ENCODE data around the gene RBCK1.

The RBCK1 gene

GRCh38 chr20:396252-396618, 11.9 kb upstream of the RBCK1 start:
- Histone ChIP-seq H3K9me2 (replicated peaks; ENCODE audit: low read depth, low read length) (no peaks in the 10 kb centered on the region), H2AFZ (ENCODE audit: low read length) (no peak overlapping the region), H3K79me2 (ENCODE audit: insufficient read depth, low read length) (no peaks in the 10 kb centered on the region), H4K20me1 (ENCODE audit: insufficient read depth, low read length, poor library complexity, severe bottlenecking) (no peaks in the 10 kb centered on the region), H3K27me3 (ENCODE audit: insufficient read depth, low read length, poor library complexity, severe bottlenecking) (no peaks in the 10 kb centered on the region), H3K9me3 (ENCODE audit: insufficient read depth, low read depth, low read length) (no peaks in the 10 kb centered on the region), H3F3A (ENCODE audit: low read depth) (no peaks in the 10 kb centered on the region), H3K9ac (ENCODE audit: low read depth, low read length, poor library complexity, severe bottlenecking) (no peak overlapping the region), H3K36me3 (ENCODE audit: insufficient read depth, low read length) (peaks cover 57% of the 10 kb centered on the region; the same call in 1 of the 2 replicates), H3K4me1 (ENCODE audit: insufficient read depth, low read length, poor library complexity, severe bottlenecking) (peaks cover 13% of the 10 kb centered on the region), H3K4me3 (ENCODE audit: low read length, poor library complexity, severe bottlenecking) (no peak overlapping the region), H3K4me2 (ENCODE audit: low read depth, low read length, poor library complexity, severe bottlenecking) (no peak overlapping the region)
- TF ChIP-seq CTCF (conservative IDR thresholded peaks at IDR 0.05; ENCODE audit: low read length) = no peak
- no peak for TF ChIP-seq EZH2phosphoT487 (IDR thresholded peaks at IDR 0.05; ENCODE audit: borderline replicate concordance)

- Histone ChIP-seq H3K36me3 (ENCODE audit: insufficient read depth, low read length) (peaks cover 53% of the 10 kb centered on the region; the same call in 1 of the 2 replicates), H3K4me3 (ENCODE audit: low read length, poor library complexity, severe bottlenecking) (no peak overlapping the region), H3K79me2 (ENCODE audit: insufficient read depth, low read length) (no peaks in the 10 kb centered on the region), H3K9ac (ENCODE audit: low read depth, low read length, poor library complexity, severe bottlenecking) (no peak overlapping the region), H3F3A (ENCODE audit: low read depth) (no peaks in the 10 kb centered on the region), H3K4me2 (ENCODE audit: low read depth, low read length, poor library complexity, severe bottlenecking) (no peak overlapping the region), H4K20me1 (ENCODE audit: insufficient read depth, low read length, poor library complexity, severe bottlenecking) (no peaks in the 10 kb centered on the region), H2AFZ (ENCODE audit: low read length) (no peak overlapping the region), H3K9me2 (replicated peaks; ENCODE audit: low read depth, low read length) (no peaks in the 10 kb centered on the region), H3K9me3 (ENCODE audit: insufficient read depth, low read depth, low read length) (no peaks in the 10 kb centered on the region), H3K27me3 (ENCODE audit: insufficient read depth, low read length, poor library complexity, severe bottlenecking) (no peaks in the 10 kb centered on the region), H3K4me1 (ENCODE audit: insufficient read depth, low read length, poor library complexity, severe bottlenecking) (peaks cover 17% of the 10 kb centered on the region)
- no peak for TF ChIP-seq EZH2phosphoT487 (IDR thresholded peaks at IDR 0.05; ENCODE audit: borderline replicate concordance)
- no peak for TF ChIP-seq CTCF (conservative IDR thresholded peaks at IDR 0.05; ENCODE audit: low read length)
Measured at GRCh38 chr20:396619-397431, 11.3 kb upstream of the RBCK1 start.

GRCh38 chr20:397432-398237, 10.5 kb upstream of the RBCK1 start:
- Histone ChIP-seq H3K9me3 (ENCODE audit: insufficient read depth, low read depth, low read length) (no peaks in the 10 kb centered on the region), H3K9ac (ENCODE audit: low read depth, low read length, poor library complexity, severe bottlenecking) (no peak overlapping the region), H3K4me1 (ENCODE audit: insufficient read depth, low read length, poor library complexity, severe bottlenecking) (peaks cover 25% of the 10 kb centered on the region), H4K20me1 (ENCODE audit: insufficient read depth, low read length, poor library complexity, severe bottlenecking) (no peaks in the 10 kb centered on the region), H3K27me3 (ENCODE audit: insufficient read depth, low read length, poor library complexity, severe bottlenecking) (no peaks in the 10 kb centered on the region), H3K9me2 (replicated peaks; ENCODE audit: low read depth, low read length) (no peaks in the 10 kb centered on the region), H3K4me3 (ENCODE audit: low read length, poor library complexity, severe bottlenecking) (no peak overlapping the region), H3K4me2 (ENCODE audit: low read depth, low read length, poor library complexity, severe bottlenecking) (no peak overlapping the region), H3K79me2 (ENCODE audit: insufficient read depth, low read length) (no peaks in the 10 kb centered on the region), H2AFZ (ENCODE audit: low read length) (no peak overlapping the region), H3F3A (ENCODE audit: low read depth) (no peaks in the 10 kb centered on the region), H3K36me3 (ENCODE audit: insufficient read depth, low read length) (peaks cover 48% of the 10 kb centered on the region; the same call in 1 of the 2 replicates)
- TF ChIP-seq CTCF (conservative IDR thresholded peaks at IDR 0.05; ENCODE audit: low read length) (no peak), EZH2phosphoT487 (IDR thresholded peaks at IDR 0.05; ENCODE audit: borderline replicate concordance) (no peak)
